ENCODE results near the gene B3GNT5. TPM values are rescaled to one million over a fixed set of nuclear protein-coding genes. Genes with fewer than 3 reads are reported as not detected.
A peak's percentile ranks its signal among the peaks of the same experiment; 100 is the strongest.

B3GNT5 gene, protein sequence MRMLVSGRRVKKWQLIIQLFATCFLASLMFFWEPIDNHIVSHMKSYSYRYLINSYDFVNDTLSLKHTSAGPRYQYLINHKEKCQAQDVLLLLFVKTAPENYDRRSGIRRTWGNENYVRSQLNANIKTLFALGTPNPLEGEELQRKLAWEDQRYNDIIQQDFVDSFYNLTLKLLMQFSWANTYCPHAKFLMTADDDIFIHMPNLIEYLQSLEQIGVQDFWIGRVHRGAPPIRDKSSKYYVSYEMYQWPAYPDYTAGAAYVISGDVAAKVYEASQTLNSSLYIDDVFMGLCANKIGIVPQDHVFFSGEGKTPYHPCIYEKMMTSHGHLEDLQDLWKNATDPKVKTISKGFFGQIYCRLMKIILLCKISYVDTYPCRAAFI
- total RNA-seq (0.37 TPM in 1 of 2 replicates, not detected in the other), polyA plus RNA-seq (0.07 and 0.22 TPM in 2 replicates), polyA minus RNA-seq (0.09 TPM in 1 of 2 replicates, not detected in the other)
- 0.30 TPM for total RNA-seq (2013)

DNA sequence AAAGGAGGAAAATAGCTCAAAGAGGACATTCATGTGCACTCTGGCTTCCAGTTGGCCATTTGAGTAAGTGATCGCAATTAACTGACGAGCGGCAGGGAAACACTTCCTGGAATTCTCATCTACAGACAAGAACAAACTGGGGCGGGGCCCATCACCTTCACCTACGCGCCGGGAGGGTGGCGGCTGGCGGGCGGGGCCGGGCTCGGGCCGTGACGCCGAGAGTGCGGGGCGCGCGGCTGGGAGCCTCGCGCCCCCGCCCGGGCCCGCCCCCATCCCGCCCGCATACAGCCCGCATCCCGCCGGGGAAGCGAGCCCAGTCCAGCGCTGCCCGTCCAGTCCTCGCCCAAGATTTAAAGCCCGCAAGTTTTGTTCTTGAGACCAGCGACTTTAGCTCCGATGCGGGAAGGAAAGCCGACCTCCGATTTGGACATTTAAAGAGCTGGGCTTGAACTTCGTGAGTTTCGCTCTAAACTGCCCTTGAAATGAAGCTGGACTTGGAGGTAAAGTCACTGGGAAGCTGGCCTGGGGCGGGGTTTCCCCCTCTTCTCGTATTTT, at the start of gene B3GNT5:
TSS of gene B3GNT5 (plus strand) at position 281 of the 555 bp plus-strand sequence. CDS start 16,546 bp downstream, outside the sequence.
- Histone ChIP-seq H3K27me3 (replicated peaks in 1 of 4; ENCODE audit: control extremely low read depth in 1 of 4, control insufficient read depth in 3 of 4, insufficient read depth in 4 of 4, low read length in 3 of 4) (peaks cover 0 to 55% (median 42%) of the 10 kb centered on the region in 4 experiments), H3K4me2 (replicated peaks; ENCODE audit: low read depth, low read length, poor library complexity, severe bottlenecking) (peak within 1 kb of the TSS; percentile 97), H4K20me1 (ENCODE audit: control insufficient read depth, insufficient read depth, low read length, poor library complexity, severe bottlenecking) (no peaks in the 10 kb centered on the region), H3K9ac (ENCODE audit: low read length) (peak within 1 kb of the TSS; percentile 74), H3K9me3 (ENCODE audit: control extremely low read depth in 1 of 3, control insufficient read depth in 2 of 3, insufficient read depth in 1 of 3, low read length in 2 of 3) (peaks cover 0 to 3% (median 0%) of the 10 kb centered on the region in 3 donors), H3K36me3 (replicated peaks in 1 of 2; ENCODE audit: control extremely low read depth in 1 of 2, control insufficient read depth in 1 of 2, extremely low read depth in 1 of 2, insufficient read depth in 2 of 2, low read length in 1 of 2) (no peaks in the 10 kb centered on the region), H2AFZ (ENCODE audit: insufficient read depth, low read depth, low read length, poor library complexity, severe bottlenecking) (peak within 1 kb of the TSS; percentile 65), H3K79me2 (ENCODE audit: control insufficient read depth, insufficient read depth, low read length) (no peaks in the 10 kb centered on the region), H3K27ac (ENCODE audit: low read length in 2 of 2) (no peak within 1 kb of the TSS), H3K4me3 (ENCODE audit: control extremely low read depth in 1 of 5, extremely low read depth in 1 of 5, insufficient read depth in 1 of 5, low read depth in 2 of 5, low read length in 4 of 5) (peak within 1 kb of the TSS; percentile 38 to 69 (median 53)), H3K4me1 (ENCODE audit: control insufficient read depth in 2 of 2, insufficient read depth in 2 of 2, low read length in 2 of 2) (peaks cover 12 to 18% of the 10 kb centered on the region in 2 donors)
- H3K4me1 Mint-ChIP-seq: peaks cover 10% of the 10 kb centered on the region
- H3K27ac Mint-ChIP-seq: no peak within 1 kb of the TSS
- no peaks in the 10 kb centered on the region for H3K9me3 Mint-ChIP-seq (ENCODE audit: insufficient read depth)
- H3K27me3 Mint-ChIP-seq: peaks cover 53% of the 10 kb centered on the region
- WGBS (ENCODE audit: insufficient coverage): 3% methylated on average over 43 of the region's 43 CpGs
- no peak for TF ChIP-seq EZH2 (IDR thresholded peaks at IDR 0.05; ENCODE audit: borderline replicate concordance, insufficient read depth, low read depth, low read length, poor library complexity, severe bottlenecking)
- TF ChIP-seq, protein P1, sequence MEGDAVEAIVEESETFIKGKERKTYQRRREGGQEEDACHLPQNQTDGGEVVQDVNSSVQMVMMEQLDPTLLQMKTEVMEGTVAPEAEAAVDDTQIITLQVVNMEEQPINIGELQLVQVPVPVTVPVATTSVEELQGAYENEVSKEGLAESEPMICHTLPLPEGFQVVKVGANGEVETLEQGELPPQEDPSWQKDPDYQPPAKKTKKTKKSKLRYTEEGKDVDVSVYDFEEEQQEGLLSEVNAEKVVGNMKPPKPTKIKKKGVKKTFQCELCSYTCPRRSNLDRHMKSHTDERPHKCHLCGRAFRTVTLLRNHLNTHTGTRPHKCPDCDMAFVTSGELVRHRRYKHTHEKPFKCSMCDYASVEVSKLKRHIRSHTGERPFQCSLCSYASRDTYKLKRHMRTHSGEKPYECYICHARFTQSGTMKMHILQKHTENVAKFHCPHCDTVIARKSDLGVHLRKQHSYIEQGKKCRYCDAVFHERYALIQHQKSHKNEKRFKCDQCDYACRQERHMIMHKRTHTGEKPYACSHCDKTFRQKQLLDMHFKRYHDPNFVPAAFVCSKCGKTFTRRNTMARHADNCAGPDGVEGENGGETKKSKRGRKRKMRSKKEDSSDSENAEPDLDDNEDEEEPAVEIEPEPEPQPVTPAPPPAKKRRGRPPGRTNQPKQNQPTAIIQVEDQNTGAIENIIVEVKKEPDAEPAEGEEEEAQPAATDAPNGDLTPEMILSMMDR (IDR thresholded peaks at IDR 0.05): no peak
- ATAC-seq (ENCODE audit: low read depth) (peak; percentile 40), DNase-seq (no peak)
- CTCF ChIA-PET: interaction anchor here (0.8 to 1.1 kb wide), 3 partner anchors 12 to 131 kb away, joined by 3 read pairs; no protein-coding TSS in a partner anchor
- H3K4me3 Mint-ChIP-seq: peak within 1 kb of the TSS; percentile 80
- intact Hi-C loops (cut with micrococcal nuclease): loop anchor here (10.0 kb wide), 1 partner anchor 128 kb away; no protein-coding TSS in a partner anchor
- POLR2A ChIA-PET: interaction anchor here (0.6 kb wide), 1 partner anchor 299 kb away, joined by 7 read pairs; no protein-coding TSS in a partner anchor

All from B cell (primary cell).